Measurements from ENCODE around the gene MRLN. TPM values are rescaled to one million over a fixed set of nuclear protein-coding genes. Genes with fewer than 3 reads are reported as not detected.
"Not testable (repeated sequence)": the region's sequence is repeated elsewhere in the genome, so short reads cannot be mapped to it uniquely, and the experiment has no call there.

The MRLN gene
- total RNA-seq, 1 donor from 2014 or later = not detected

DNA sequence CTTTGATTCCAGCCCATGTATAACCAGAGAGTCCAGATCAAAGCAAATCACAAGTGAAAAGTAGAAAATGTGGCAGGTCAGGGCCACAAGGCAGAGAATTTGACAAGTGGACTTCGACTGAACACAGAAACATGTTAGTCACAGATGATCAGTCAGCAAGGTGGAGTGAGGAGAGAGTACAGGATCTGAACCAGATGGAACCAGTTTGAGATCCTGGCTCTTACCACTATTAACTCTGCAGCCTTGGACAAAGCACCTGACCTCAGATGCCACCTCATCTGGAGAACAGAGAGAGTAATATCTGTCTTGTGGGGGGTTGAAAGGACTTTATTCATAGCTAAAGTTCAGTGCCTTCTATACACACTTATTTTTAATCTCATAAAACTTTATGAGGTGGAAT lies 4.4 kb downstream of the MRLN start:
- no peak for DNase-seq (ENCODE audit: low spot score)

DNA sequence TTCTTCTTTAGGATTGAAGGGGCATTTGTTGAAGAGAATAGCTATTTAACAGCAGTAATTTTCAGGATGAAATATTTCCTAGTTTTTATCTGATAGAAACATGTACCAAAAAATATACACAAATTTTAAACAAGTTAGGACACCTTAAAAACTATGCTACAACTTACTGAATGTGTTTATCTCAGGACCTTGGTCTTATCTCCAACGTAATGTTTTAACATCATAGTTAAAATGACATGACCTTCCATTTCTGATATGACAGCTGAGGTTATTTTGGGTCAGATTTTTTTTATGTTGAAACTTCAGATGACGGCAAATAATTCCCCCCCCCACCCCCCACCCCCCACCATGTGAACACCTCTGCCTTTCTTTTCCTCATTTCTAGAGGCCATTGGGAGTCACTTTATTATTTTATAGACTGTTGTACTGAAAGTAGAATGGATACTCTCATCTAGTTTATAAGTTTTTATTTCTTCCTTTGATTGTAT lies 8.0 kb downstream of the MRLN start:
- no peak for DNase-seq (ENCODE audit: low spot score)

DNA sequence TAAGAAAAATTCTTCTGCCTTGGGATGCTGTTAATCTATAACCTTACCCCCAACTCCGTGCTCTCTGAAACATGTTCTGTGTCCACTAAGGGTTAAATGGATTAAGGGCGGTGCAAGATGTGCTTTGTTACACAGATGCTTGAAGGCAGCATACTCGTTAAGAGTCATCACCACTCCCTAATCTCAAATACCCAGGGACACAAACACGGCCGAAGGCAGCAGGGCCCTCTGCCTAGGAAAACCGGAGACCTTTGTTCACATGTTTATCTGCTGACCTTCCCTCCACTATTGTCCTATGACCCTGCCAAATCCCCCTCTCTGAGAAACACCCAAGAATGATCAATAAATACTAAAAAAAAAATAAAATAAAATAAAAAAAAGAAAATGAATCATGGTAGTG lies 8.5 kb downstream of the MRLN start:
- DNase-seq (ENCODE audit: low spot score) = not testable (repeated sequence)

- DNase-seq (ENCODE audit: low spot score) = not testable (repeated sequence)
These were observed 9.1 kb downstream of the MRLN start for GRCh38 chr10:59744156-59744555.

DNA sequence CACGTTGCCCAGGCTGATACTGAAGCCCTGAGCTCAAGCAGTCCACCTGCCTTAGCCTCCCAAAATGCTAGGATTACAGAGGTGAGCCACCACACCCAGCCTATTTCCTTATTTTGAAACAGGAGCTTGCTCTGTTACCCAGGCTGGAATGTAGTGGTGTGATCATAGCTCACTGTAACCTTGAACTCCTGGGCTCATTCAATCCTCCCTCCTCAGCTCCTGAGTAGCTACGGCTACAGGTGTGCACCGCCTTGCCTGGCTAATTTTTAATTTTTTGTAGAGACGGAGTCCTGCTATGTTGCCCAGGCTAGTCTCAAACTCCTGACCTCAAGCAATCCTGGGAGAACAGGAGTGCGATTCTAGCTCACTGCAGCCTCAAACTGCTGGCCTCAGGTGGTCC lies 11.7 kb downstream of the MRLN start:
- DNase-seq (ENCODE audit: low spot score) = no peak

DNA sequence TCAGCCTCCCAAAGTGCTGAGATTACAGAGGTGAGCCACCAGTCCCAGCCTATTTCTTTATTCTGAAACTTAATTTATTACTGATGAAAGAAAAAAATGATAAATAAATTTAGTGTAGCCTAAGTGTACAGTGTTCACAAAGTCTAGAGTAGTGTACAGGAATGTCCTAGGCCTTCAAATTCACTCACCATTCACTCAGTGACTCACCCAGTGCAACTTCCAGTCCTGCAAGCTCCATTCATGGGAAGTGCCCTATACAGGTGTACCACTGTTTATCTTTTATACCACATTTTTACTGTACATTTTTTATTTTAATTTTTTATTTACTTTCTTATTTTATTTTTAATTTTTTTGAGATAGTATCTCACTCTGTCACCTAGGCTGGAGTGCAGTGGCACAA lies 12.2 kb downstream of the MRLN start:
- DNase-seq (ENCODE audit: low spot score) = no peak

DNA sequence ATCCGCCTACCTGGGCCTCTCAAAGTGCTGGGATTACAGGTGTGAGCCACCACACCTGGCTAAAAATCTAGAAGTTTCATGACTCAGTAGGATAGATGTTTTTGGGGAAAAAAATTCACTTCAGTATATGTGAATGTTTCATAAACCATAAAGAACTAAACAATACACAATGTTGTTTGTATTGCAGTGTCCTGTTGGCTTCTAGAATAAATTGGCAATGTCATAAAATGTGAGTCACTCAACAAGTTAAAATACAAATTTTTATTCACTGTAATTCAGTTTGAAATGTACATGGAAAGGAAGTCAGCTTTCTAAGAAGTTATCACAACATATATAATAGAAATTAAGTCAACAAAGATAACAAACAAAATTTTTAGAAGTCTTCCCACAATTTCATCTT lies 16.5 kb downstream of the MRLN start:
- no peak for DNase-seq (ENCODE audit: low spot score)

DNA sequence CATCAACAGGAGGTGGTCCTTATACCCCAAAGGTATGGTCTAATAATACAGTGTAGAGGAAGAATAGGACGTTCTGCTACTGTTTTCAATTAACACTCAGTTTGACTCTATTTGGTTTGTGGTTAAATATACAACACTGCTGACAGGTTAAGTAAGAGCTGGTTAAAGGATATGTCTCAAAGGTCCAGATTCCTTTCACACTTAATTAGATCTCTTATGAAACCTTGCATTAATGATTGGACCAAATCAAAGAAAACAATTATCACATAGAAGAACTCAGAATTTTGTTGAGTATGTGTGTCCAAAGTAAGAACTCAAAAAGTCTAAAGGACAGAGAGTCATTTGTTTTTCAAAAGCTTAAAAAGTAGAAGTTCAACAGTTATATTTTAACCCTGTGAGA lies 18.0 kb downstream of the MRLN start:
- DNase-seq (ENCODE audit: low spot score) = no peak

DNA sequence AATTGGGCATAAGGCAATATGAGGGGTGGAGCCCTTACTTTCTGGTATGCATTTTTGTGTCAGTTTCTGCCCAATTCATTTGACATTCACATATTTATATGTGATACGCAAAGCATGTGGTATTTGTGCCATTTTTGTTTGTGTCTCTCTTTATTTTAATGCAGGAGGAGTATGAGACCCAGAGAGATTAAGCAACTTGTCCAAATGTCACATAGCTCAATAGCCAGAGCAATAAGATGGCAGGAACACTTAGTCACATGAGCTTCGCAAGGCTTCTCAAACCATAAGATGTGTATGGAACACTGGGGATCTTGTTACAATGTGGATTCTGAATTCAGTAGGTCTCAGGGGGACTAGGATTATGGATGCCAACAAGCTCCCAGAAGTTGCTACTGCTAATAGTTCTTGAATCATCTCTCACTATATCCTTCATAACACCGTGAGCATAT lies 19.2 kb downstream of the MRLN start:
- no peak for DNase-seq (ENCODE audit: low spot score)

DNA sequence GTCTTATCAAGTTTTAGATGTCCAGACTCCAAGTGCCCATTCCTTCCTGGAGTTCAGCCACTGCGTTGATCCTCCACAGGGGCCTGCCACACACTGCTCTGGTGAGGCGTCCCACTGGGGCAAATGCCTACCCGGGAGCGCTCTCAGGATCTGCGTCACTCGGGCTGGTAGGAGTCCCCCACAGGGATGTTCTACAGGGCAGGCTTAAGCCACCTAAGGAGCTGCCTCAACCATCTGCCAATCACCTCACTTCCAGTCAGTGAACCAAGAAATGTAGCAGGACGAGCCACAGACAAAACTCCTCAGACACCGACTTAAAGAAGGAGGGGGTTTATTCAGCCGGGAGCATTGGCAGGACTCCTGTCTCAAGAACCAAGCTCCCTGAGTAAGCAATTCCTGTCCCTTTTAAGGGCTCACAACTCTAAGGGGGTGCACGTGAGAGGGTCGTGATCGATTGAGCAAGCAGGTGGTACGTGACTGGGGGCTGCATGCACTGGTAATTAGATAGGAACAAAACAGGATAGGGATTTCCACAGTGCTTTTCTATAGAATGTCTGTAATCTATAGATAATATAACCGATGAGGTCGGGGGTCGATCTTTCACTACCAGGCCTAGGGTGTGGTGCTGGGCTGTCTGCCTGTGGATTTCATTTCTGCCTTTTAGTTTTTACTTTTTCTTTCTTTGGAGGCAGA lies 19.8 kb downstream of the MRLN start:
- not testable (repeated sequence) for DNase-seq (ENCODE audit: low spot score)

GRCh38 chr10:59732849-59733248 lies 20.4 kb downstream of the MRLN start:
- not testable (repeated sequence) for DNase-seq (ENCODE audit: low spot score)

DNA sequence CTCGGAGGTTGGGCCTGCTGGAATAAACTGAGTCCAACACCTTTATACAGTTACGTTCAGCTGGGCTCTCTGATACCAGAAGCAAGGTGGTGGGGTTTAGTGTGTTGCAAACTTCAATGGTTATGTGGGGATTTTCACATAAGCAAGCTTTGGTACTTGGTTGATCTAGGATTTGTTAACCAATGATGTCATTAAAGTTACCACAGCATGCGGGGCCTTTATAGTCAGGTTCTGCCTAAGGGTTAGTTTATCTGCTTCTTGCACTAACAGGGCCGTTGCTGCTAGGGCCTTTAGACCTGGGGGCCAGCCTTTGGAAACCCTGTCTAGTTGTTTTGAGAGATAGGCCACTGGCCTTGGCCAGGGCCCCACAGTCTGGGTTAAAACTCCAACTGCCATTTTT lies 24.1 kb downstream of the MRLN start:
- not testable (repeated sequence) for DNase-seq (ENCODE audit: low spot score)

DNA sequence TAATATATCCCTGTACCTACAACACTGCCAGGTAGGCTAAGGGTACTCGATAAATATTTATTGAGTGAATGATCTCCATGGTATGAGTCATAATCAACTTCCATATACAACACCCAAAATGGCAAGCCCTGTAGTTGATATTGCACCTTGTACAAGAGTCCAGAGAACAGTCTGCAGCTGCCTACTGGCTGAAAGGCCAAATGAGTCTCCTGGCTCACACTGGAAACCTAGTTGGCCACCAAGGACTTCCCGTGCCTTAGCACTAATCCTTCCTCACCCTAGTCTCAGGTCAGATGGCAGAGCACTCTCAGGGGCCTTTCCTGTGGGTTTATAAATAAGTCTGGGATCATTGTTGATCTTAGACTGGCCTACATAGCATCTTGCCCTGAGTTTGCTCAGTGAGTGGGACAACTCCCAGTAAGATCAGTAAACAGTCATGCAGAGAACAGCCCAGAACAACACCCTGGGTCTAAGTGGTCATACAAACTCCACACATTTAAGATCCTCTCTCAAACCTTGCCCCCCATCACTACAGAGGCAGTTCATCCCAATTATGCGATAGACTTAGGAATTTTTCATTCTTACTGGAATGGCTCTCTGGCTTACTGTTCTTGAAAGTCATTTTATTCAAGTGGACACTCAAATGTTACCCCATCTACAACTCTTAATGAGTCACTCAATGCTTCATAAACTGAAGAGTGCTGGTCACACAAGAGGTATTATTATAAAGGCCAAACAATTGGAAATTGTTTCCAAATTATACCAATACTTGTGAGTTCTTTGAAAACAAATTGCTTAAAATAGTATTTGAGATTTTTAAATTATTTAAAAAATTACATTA lies 28.9 kb downstream of the MRLN start:
- DNase-seq (ENCODE audit: low spot score) = no peak

DNA sequence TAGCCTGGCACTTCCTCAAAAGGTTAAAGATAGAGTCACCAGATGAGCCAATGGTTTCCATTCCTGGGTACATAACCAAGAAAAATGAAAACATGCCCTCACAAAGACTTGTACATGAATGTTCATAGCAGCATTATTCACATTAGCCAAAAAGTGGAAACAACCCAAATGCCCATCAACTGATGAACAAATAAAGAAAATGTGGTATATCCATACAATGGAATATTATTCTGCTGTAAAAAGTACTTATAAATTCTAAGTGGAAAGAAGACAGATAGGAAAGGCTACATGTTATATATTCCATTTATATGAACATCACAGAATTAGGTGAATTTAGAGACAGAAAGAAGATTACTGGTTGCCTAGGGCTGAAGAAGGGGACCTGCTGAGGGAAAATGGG lies 32.9 kb downstream of the MRLN start:
- no peak for DNase-seq (ENCODE audit: low spot score)

GRCh38 chr10:59719374-59719773 lies 33.9 kb downstream of the MRLN start:
- DNase-seq (ENCODE audit: low spot score) = no peak

GRCh38 chr10:59718257-59718656 lies 35.0 kb downstream of the MRLN start:
- DNase-seq (ENCODE audit: low spot score) = no peak

DNA sequence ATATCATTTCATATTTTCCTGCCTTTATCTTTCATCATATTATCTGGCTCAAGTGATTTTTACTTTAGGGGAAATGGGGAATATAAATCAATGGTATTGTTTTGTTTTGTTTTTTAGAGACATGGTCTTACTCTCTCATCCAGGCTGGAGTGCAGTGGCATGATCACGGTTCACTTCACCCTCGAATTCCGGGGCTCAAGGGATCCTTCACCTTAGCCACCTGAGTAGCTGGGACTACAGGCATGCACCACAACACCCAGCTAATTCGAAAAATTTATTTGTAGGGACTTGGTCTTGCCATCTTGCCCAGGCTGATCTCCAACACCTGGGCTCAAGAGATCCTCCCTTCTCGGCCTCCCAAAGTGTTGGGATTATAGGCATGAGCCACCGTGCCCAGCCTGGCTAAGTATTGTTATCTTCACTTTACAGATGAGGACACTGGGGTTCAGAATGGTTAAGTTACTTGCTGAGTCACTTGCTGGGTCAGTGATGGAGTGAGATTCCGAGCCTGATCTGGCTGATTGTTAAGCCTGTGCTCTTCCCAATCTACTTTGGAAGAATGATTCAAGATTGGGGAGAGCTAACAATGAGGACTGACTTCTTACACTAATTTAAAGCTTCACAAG lies 39.9 kb downstream of the MRLN start:
- DNase-seq (ENCODE audit: low spot score) = no peak

DNA sequence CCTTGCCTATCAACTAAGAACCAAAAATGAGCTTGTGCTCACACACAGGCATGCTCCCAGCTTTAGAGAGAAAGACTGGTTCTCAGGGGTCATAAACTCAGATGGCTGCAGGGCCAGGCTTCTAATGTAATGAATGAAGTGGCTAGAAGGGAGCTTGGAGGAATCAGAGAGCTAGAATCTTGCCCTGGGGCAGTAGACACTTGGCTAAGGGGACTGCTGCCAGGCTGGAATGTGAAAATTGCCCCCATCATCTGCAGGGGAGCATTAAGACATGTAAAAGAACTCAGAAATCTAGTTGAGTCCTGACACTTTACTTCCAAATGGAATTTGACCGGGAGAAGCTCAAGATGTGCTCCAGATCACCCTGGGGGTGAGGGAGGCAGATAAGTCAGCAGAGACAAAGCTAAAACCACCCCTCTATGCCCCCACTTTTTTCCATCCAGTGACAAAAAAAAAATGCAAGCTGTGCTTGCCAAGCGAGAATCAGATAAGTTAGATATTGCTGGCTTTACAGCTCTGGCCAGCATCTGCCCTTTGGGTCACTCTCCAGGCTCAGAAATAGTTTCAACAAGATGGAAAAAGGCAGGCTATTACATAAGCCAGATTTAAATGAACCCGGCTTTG lies 41.3 kb downstream of the MRLN start:
- DNase-seq (ENCODE audit: low spot score) = no peak

GRCh38 chr10:59709395-59710125 lies 43.7 kb downstream of the MRLN start, which contains the start of gene SLC16A9:
Gene SLC16A9, minus strand, starts transcription at chr10:59709850. Its CDS starts 25,559 bp downstream, at chr10:59684291.
- DNase-seq (ENCODE audit: low spot score) = no peak

GRCh38 chr10:59708816-59709394 lies 44.4 kb downstream of the MRLN start:
- DNase-seq (ENCODE audit: low spot score) = no peak
